HG03571 (cell line): ENCODE data around the gene ZMIZ1.
"Not testable (repeated sequence)": the region's sequence is repeated elsewhere in the genome, so short reads cannot be mapped to it uniquely, and the experiment has no call there.

ENCODE experiments used
- ATAC-seq: cut with Tn5 transposase; IDR thresholded peaks from one replicate; pipeline ENCODE4 v1.9.1; 2021; ENCODE audit not compliant: unreplicated experiment

The ZMIZ1 gene

GRCh38 chr10:79318369-79318768 is 249.6 kb downstream of the ZMIZ1 start:
- no peak for ATAC-seq

GRCh38 chr10:79319115-79319771 is 250.5 kb downstream of the ZMIZ1 start:
- ATAC-seq = no peak

- ATAC-seq = no peak
These were observed 251.6 kb downstream of the ZMIZ1 start for GRCh38 chr10:79320316-79320715.

- no peak for ATAC-seq
These were observed 252.2 kb downstream of the ZMIZ1 start for GRCh38 chr10:79320820-79321493.

DNA sequence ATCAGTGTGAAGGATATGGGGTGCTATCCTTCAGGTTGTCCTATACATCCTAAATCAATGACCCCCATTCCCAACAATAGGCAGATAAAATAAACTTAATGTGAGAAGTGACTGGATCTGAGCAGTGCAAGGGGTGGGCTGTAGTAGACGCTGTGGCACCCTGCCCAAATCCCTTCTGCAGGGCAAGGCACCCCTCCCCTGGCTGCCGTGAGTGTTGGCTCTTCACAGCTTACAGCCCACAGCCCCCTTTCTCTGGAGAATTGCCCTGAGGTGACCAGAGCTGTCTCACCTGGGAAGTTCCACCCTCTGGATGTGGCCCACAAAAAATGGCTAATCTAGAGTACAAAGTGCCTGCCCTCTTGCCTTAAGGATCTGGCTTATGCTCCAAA is 252.7 kb downstream of the ZMIZ1 start:
- no peak for ATAC-seq

DNA sequence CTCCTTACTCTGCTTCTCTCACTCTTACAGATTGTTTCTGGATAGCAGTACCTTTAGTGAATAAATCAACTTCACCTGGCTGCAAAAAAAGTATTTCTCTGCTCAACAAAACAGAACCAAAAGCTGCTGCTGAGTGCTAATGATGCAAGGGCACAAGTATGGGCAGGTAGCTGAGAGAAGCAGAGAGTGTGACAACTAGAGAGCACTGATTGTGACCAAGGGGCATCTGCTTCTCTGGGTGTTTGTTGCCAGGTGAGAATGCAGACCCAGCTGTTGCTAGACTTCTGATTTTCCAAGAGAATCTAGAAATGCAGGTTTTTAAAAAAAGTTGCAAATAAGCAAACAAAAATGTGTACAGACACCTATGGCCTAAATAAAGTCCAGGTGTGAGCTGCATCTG is 253.2 kb downstream of the ZMIZ1 start:
- ATAC-seq = no peak

- ATAC-seq = peak; percentile 69
These were observed 254.1 kb downstream of the ZMIZ1 start for GRCh38 chr10:79322616-79323543.

- ATAC-seq = no peak
These were observed 254.8 kb downstream of the ZMIZ1 start for GRCh38 chr10:79323602-79324001.

DNA sequence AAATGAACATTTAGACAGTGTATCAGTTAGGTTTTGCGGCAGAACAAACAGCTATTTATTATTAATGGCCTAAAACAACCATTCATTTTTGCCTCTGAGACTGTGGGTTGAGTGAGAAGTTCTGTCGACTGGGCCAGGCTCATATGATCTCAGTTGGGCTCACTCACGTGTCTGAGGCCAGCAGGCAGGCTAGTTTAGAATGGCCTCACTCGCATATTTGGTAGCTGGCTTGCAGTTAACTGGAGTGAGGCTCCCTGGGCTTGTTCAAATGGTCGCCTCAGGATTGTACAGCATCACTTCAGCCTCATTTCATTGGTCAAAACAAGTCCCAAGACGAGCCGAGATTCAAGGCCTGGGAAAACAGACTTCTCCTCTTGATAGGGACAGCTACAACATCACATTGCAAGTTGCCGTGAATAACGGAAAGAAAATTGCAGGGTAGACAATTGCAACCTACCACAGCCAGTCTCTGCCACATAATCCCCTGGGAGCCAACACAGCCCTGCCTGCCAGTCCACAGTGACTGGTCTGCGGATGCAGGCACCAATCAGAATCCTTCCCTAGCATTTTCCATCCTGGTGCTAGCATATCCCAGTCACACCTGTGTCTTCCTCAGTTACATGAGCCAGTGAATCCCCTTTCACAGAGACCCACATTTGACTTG is 255.4 kb downstream of the ZMIZ1 start:
- no peak for ATAC-seq

- no peak for ATAC-seq
These were observed 257.8 kb downstream of the ZMIZ1 start for GRCh38 chr10:79326361-79327089.

DNA sequence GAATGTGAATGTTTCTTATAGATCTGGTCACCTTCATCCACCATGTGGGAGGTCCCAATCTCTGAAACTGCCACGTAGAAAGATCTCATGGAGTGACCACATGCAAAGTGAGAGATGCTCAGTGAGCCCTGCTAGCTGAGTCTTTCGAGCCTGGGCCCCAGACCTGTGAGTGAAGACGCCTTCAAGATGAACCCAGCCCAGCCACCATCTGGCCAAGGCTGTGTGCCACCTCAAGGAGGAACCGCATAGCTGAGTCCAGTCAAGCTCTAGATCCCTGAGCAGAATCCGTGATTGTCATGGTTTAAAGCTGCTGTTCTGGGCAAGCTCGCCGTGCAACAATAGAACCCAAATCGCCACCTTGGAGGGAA is 258.3 kb downstream of the ZMIZ1 start:
- ATAC-seq = no peak

GRCh38 chr10:79328147-79328701 is 259.5 kb downstream of the ZMIZ1 start:
- ATAC-seq = no peak

DNA sequence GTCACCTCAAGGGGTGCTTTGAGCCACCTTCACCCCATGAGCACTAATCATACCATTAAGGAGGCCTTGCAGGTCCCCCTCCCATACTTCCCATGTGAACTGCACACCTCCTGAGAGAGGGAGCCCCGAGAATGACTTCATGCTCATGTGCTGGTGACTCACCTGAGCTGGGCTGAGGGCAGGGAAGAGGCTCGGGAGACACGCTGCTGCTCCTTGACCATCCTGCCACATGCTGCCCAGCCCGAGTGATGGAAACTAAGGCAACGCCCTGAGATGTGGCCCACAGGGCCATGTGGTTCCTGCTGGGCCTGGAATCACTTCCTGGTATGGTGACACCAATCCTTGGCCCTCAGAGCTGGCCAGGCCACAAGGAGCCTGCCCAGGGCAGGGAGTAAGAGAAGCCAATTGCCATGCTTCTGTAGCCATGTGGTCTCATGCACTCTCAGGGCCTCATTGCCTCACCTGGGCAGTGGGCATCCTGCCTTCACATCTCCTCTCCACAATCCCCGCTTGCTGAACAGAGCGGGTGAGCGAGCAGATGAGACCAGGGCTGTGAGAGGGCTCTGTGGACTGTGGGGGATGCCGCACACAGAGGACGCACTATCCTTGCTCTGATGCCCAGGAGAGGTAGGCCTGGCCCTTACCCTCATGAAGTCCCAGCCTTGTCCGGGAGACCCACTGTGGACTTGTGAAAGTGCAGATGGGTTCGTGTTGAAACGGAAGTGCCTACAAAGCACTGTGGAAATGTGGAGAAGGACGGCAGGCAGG is 260.2 kb downstream of the ZMIZ1 start:
- ATAC-seq = no peak

GRCh38 chr10:79329529-79329928 is 260.8 kb downstream of the ZMIZ1 start:
- ATAC-seq = no peak

DNA sequence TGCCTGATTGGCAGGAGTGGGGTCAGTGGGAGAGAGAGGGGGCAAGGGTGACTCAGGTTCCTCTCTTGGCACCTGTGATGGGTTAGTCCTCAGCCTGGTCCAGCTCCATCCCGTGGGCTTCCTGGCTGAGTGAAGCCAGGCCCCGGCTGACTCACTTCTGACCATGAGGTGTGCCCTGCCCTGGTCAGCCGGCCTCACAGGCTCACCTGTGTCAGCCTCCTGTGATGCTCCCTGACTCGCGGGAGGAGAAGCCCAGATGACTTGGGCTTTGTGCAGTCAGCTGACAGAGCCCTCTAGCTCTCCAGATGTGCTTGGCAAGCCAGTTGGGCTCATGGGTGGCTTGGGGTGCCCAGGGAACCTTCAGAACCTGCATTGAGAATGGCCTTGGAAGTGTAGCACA is 262.5 kb downstream of the ZMIZ1 start:
- ATAC-seq = no peak

DNA sequence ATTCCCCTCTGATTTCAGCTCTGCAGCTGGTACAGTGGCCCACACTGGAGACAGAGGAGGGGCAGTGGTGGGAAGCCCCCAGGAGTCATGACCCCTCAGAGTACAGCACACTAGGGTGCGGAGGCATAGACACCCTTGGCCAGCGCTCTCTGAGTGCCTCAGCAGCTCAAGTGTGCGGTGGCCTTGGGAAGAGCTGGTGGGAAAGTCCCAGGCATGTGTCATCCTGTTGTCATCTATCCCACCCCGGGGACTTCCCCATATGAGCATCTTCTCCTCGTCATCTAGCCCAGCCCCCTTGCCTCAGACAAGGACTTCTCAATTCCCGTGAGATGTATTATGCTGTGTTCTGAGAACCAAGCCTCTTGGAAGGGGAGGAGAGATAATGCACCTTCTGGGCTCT is 262.9 kb downstream of the ZMIZ1 start:
- peak; percentile 59 for ATAC-seq

DNA sequence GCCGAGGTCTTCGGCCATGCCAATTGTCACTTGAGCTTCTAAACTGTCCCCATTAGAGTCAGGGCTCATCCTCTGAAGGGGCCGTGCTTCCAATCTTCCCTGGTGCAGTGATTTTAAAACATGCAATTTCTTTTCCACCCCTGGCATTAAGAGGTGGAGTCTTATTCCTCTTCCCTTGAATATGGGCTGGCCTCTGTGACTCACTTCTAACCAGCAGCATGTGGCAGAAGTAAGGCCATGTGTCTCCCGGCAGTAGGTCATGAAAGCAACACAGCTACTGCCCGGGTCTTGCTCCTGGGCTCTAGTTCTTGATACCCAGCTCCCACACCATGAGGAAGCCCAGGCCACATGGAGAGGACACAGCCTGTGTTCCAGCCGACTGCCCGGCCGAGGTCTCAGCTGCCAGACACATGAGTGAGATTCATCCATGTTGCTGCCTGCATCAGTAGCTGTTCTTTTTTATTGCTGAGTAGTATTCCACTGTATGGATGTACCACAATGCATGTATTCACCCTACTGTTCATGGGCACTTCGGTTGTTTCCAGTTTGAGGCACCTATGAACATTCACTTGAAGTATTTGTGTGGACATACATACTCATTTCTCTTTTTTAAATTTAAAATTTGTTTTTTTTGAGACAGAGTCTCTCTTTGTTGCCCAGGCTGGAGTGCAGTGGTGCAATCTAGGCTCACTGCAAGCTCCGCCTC is 264.0 kb downstream of the ZMIZ1 start:
- not testable (repeated sequence) for ATAC-seq

- ATAC-seq = no peak
These were observed 264.7 kb downstream of the ZMIZ1 start for GRCh38 chr10:79333513-79333912.

- ATAC-seq = no peak
These were observed 265.8 kb downstream of the ZMIZ1 start for GRCh38 chr10:79334573-79334972.
